ENCODE data around the gene PTPRM. TPM values are rescaled to one million over a fixed set of nuclear protein-coding genes. Genes with fewer than 3 reads are reported as not detected.

PTPRM gene
- total and polyA plus RNA-seq, 2 of the 4 experiments (the other 2 are of a cell fraction) = 28.3 to 51.2 TPM

GRCh38 chr18:7902399-7902839 is 335.3 kb downstream of the PTPRM start:
- DNase-seq (peak; percentile 99), ATAC-seq (ENCODE audit: low read depth) (peak; percentile 92)
- peak overlapping the region; percentile 1; the same call in 1 of the 2 replicates for H3K4me2 ChIP-seq (ENCODE audit: low read depth, low read length)
- H3K9ac ChIP-seq (ENCODE audit: low read depth, low read length) = no peak overlapping the region
- no peak overlapping the region for H2AFZ ChIP-seq (replicated peaks; ENCODE audit: low read length, poor library complexity)
- 0 out of 2 replicates have a peak overlapping the region, but pooled peaks have one; percentile 2 for H3K56ac ChIP-seq (ENCODE audit: extremely low read depth, insufficient read depth, low read length)
- no peak overlapping the region; the same call in 1 of the 2 replicates for H3K14ac ChIP-seq (replicated peaks; ENCODE audit: low read depth, low read length)
- peak overlapping the region; percentile 35; the same call in 1 of the 2 replicates for H3K27ac ChIP-seq (ENCODE audit: insufficient read depth, low read length)
- H2BK15ac ChIP-seq (ENCODE audit: low read depth, low read length) = no peak overlapping the region
- H2BK120ac ChIP-seq (ENCODE audit: low read depth, low read length) = peak overlapping the region; percentile 65
- H3K4me1 ChIP-seq (ENCODE audit: control insufficient read depth, insufficient read depth, low read length) = peaks cover 20% of the 10 kb centered on the region
- H3K9me3 ChIP-seq (ENCODE audit: control insufficient read depth, insufficient read depth, low read length) = no peaks in the 10 kb centered on the region
- no TSS peak for BruUV-seq (replicated peaks)
- H3K27me3 ChIP-seq (ENCODE audit: control insufficient read depth, insufficient read depth, low read length) = no peaks in the 10 kb centered on the region
- peaks cover 10% of the 10 kb centered on the region for H3K9me1 ChIP-seq (ENCODE audit: insufficient read depth, low read length)
- no peak overlapping the region for H2AK9ac ChIP-seq (replicated peaks; ENCODE audit: low read depth, low read length, poor library complexity)
- H3K4me3 ChIP-seq (ENCODE audit: insufficient read depth, low read depth, low read length) = no peak overlapping the region
- H4K8ac ChIP-seq (ENCODE audit: low read depth in 2 of 2, low read length in 2 of 2) = 0 out of 4 replicates have a peak overlapping the region, but pooled peaks of 1 of the 2 experiments have one; percentile 13
- H4K5ac ChIP-seq (ENCODE audit: low read depth, low read length) = no peak overlapping the region
- dilution Hi-C loops (cut with HindIII; ENCODE audit: low sequenced_read_pairs, unreplicated experiment) (no loop called here), intact Hi-C loops (cut with micrococcal nuclease) (loop anchor here (2.0 to 5.0 kb wide), 2 partner anchors 44 to 335 kb away; partner anchors contain the start of gene PTPRM), in situ Hi-C loops (cut with MboI; ENCODE audit: low sequenced_read_pairs) (loop anchor here (25.0 kb wide), 1 partner anchor 315 kb away; no protein-coding TSS in a partner anchor)
- H2BK5ac ChIP-seq (ENCODE audit: low read depth, low read length, poor library complexity, severe bottlenecking) = peak overlapping the region; percentile 70
- POLR2A ChIA-PET (ENCODE audit: unreplicated experiment) = no interaction called here
- H3K18ac ChIP-seq (ENCODE audit: low read depth, low read length) = peak overlapping the region; percentile 1; the same call in 1 of the 2 replicates
- peaks cover 3% of the 10 kb centered on the region; the same call in 1 of the 2 replicates for H4K20me1 ChIP-seq (ENCODE audit: insufficient read depth, low read length)
- CTCF ChIA-PET = interaction anchor here (0.6 to 1.0 kb wide), 5 partner anchors 75 to 625 kb away, joined by 3 to 5 read pairs (median 3); no protein-coding TSS in a partner anchor
- peak overlapping the region; percentile 52; the same call in 1 of the 2 replicates for H2BK20ac ChIP-seq (ENCODE audit: low read depth, low read length)
- no peak overlapping the region for H2AK5ac ChIP-seq (ENCODE audit: low read depth, low read length)
- H3K4ac ChIP-seq (ENCODE audit: low read depth, low read length) = peak overlapping the region; percentile 25; the same call in 1 of the 2 replicates
- H3K79me1 ChIP-seq (ENCODE audit: low read depth in 1 of 2, low read length in 2 of 2) = peaks cover 9 to 27% of the 10 kb centered on the region in 2 experiments
- H3K36me3 ChIP-seq (ENCODE audit: control insufficient read depth, insufficient read depth, low read length) = peaks cover under 1% of the 10 kb centered on the region; the same call in 1 of the 2 replicates
- no peak overlapping the region for H4K91ac ChIP-seq (ENCODE audit: insufficient read depth, low read depth, low read length)
- no CpG with 5 or more reads among the region's 5 CpGs for WGBS, 2 experiments (ENCODE audit: extremely low coverage in 2 of 2, insufficient read length in 1 of 2)
- peak overlapping the region; percentile 8; the same call in 1 of the 2 replicates for H3K23ac ChIP-seq (ENCODE audit: low read depth, low read length)
- TF ChIP-seq SMC3 (IDR thresholded peaks at IDR 0.05; ENCODE audit: low read depth, low read length) (0 out of 2 replicates have a peak, but pooled peaks have one; percentile 4), RCOR1 (IDR thresholded peaks at IDR 0.05; ENCODE audit: insufficient replicate concordance, low read length) (no peak), MAFK (IDR thresholded peaks at IDR 0.05; ENCODE audit: low read depth, low read length) (0 out of 2 replicates have a peak, but pooled peaks have one; percentile 5), FOS (IDR thresholded peaks at IDR 0.05; ENCODE audit: low read depth, low read length) (peak; percentile 74), CTCF (conservative IDR thresholded peaks at IDR 0.05; ENCODE audit: low read depth, low read length) (no peak), NFE2L2 (IDR thresholded peaks at IDR 0.05; ENCODE audit: low read depth, low read length) (peak; percentile 46; the same call in 1 of the 2 replicates), CHD1 (IDR thresholded peaks at IDR 0.05; ENCODE audit: low read depth, low read length) (no peak), ELK1 (IDR thresholded peaks at IDR 0.05; ENCODE audit: borderline replicate concordance, low read depth, low read length) (no peak), CEBPB (IDR thresholded peaks at IDR 0.05; ENCODE audit: low read depth, low read length) (peak; percentile 78), MAZ (IDR thresholded peaks at IDR 0.05; ENCODE audit: borderline replicate concordance, low read depth, low read length) (peak; percentile 36; the same call in 1 of the 2 replicates), POLR2A (IDR thresholded peaks at IDR 0.05; ENCODE audit: low read depth, low read length) (peak; percentile 49; the same call in 1 of the 2 replicates), MXI1 (IDR thresholded peaks at IDR 0.05; ENCODE audit: borderline replicate concordance, low read depth, low read length) (0 out of 2 replicates have a peak, but pooled peaks have one; percentile 47), BHLHE40 (IDR thresholded peaks at IDR 0.05; ENCODE audit: low read depth, low read length) (0 out of 2 replicates have a peak, but pooled peaks have one; percentile 9), RFX5 (IDR thresholded peaks at IDR 0.05; ENCODE audit: low read depth, low read length) (no peak), RAD21 (IDR thresholded peaks at IDR 0.05; ENCODE audit: low read length) (peak; percentile 29; the same call in 1 of the 2 replicates)
